Ishikawa (cell line): ENCODE measurements around the gene TRIO.

Experiments
- CEBPB ChIP-seq: IDR thresholded peaks from 2 replicates; pipeline ENCODE4 v1.6.1; 2012
- CREB1 ChIP-seq: IDR thresholded peaks from 2 replicates; pipeline ENCODE4 v1.6.1; 2012; ENCODE audit warnings: low read depth
- EP300 ChIP-seq: IDR thresholded peaks from 2 replicates; pipeline ENCODE4 v1.6.1; 2012; ENCODE audit warnings: borderline replicate concordance
- FOXM1 ChIP-seq: IDR thresholded peaks from 2 replicates; pipeline ENCODE4 v1.6.1; 2012; ENCODE audit warnings: low read depth, borderline replicate concordance
- NFIC ChIP-seq: IDR thresholded peaks from 2 replicates; pipeline ENCODE4 v1.6.1; 2012
- RAD21 ChIP-seq: IDR thresholded peaks from 2 replicates; pipeline ENCODE4 v1.6.1; 2012; ENCODE audit warnings: low read depth
- REST ChIP-seq: IDR thresholded peaks from 2 replicates; pipeline ENCODE4 v1.6.1; 2012; ENCODE audit warnings: low read depth, mild to moderate bottlenecking
- TAF1 ChIP-seq: IDR thresholded peaks from 2 replicates; pipeline ENCODE4 v1.6.1; 2012; ENCODE audit warnings: low read depth, mild to moderate bottlenecking
- TCF12 ChIP-seq: IDR thresholded peaks from 2 replicates; pipeline ENCODE4 v1.6.1; 2012; ENCODE audit warnings: low read depth
- TEAD4 ChIP-seq: IDR thresholded peaks from 2 replicates; pipeline ENCODE4 v1.6.1; 2012
- YY1 ChIP-seq: IDR thresholded peaks from 2 replicates; pipeline ENCODE4 v1.6.1; 2012; ENCODE audit warnings: low read depth
- TF ChIP-seq, protein P1 (sequence below): IDR thresholded peaks from 2 replicates; pipeline ENCODE4 v1.6.1; 2012
- TF ChIP-seq, protein P2 (sequence below): IDR thresholded peaks from 2 replicates; pipeline ENCODE4 v1.6.1; 2012

DNA sequence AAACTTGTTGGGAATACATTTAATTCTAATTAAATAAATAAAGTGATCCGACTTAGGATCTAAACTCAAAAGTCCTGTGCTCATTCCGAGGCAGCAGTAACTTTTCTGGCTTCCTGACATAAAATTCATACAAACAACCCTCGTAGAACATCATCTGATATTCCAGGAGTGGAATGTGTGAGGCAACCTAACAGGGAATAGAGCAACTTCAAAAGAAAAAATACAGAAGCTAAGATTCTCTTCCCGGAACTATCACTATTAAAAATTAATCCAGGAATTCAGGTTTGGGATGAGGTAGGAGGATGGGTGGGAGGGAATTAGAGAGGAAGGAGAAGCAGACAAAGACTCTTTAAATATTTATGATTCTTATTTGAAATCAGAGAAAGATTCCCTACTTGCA lies 32.9 kb upstream of the TRIO start:
- TF ChIP-seq CEBPB (no peak), NFIC (no peak), REST (no peak), RAD21 (no peak), TCF12 (no peak), YY1 (no peak), EP300 (no peak), TAF1 (no peak), FOXM1 (no peak), CREB1 (no peak), TEAD4 (no peak)
- TF ChIP-seq, protein P1, sequence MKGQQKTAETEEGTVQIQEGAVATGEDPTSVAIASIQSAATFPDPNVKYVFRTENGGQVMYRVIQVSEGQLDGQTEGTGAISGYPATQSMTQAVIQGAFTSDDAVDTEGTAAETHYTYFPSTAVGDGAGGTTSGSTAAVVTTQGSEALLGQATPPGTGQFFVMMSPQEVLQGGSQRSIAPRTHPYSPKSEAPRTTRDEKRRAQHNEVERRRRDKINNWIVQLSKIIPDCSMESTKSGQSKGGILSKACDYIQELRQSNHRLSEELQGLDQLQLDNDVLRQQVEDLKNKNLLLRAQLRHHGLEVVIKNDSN, result no peak
- TF ChIP-seq, protein P2, sequence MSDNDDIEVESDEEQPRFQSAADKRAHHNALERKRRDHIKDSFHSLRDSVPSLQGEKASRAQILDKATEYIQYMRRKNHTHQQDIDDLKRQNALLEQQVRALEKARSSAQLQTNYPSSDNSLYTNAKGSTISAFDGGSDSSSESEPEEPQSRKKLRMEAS, result no peak
